GM12878 (cell line): ENCODE data around the gene SUSD6.

Source experiments
- ASH2L ChIP-seq: fragments of 300-600, 200-600 bp; sonication (generic); IDR thresholded peaks from 2 replicates; pipeline ENCODE4 v1.6.1; 2017; ENCODE audit warnings: low read depth, mild to moderate bottlenecking, borderline replicate concordance
- ATF3 ChIP-seq: IDR thresholded peaks from 2 replicates; pipeline ENCODE4 v1.6.1; 2011; ENCODE audit warnings: low read depth, mild to moderate bottlenecking, low read length, moderate library complexity, borderline replicate concordance; ENCODE audit errors: extremely low read depth
- CTCF ChIP-seq, 3 experiments: IDR thresholded peaks in 2 of 3; conservative IDR thresholded peaks in 1 of 3; 2 replicates each; pipeline ENCODE4 v1.5.1; 2011; ENCODE audit warnings: low read depth in 3 of 3, low read length in 3 of 3, mild to moderate bottlenecking in 3 of 3, control low read depth in 2 of 3, moderate library complexity in 2 of 3, inconsistent platforms in 1 of 3, mixed read lengths in 1 of 3; ENCODE audit not compliant: control insufficient read depth in 2 of 3, insufficient read depth in 1 of 3; ENCODE audit errors: extremely low read depth in 1 of 3
- EGR1 ChIP-seq, 2 experiments: IDR thresholded peaks; 1 replicate in 1 of 2; 2 replicates in 1 of 2; pipeline ENCODE4 v1.6.1; 2011 to 2012; ENCODE audit warnings: low read depth in 2 of 2, low read length in 2 of 2, borderline replicate concordance in 1 of 2, mild to moderate bottlenecking in 1 of 2, moderate library complexity in 1 of 2
- FOXM1 ChIP-seq: IDR thresholded peaks from 2 replicates; pipeline ENCODE4 v1.6.1; 2012; ENCODE audit warnings: low read depth, mild to moderate bottlenecking, inconsistent platforms, low read length, moderate library complexity
- KDM1A ChIP-seq: fragments of 200-600 bp; sonication (generic); IDR thresholded peaks from 2 replicates; pipeline ENCODE4 v1.6.1; 2016; ENCODE audit warnings: borderline replicate concordance
- NBN ChIP-seq: fragments of 450-650 bp; IDR thresholded peaks from 2 replicates; pipeline ENCODE4 v1.6.1; 2016
- PML ChIP-seq: IDR thresholded peaks from 2 replicates; pipeline ENCODE4 v1.6.1; 2012; ENCODE audit warnings: low read length, inconsistent platforms
- RFX5 ChIP-seq: IDR thresholded peaks from 2 replicates; pipeline ENCODE4 v1.6.1; 2011; ENCODE audit warnings: low read depth, low read length, improper control_type of control experiment
- SMC3 ChIP-seq: IDR thresholded peaks from 2 replicates; pipeline ENCODE4 v1.6.1; 2011; ENCODE audit warnings: low read length, improper control_type of control experiment, borderline replicate concordance
- SRF ChIP-seq, 2 experiments: IDR thresholded peaks; 2 replicates each; pipeline ENCODE4 v1.6.1; 2011; ENCODE audit warnings: low read depth in 2 of 2, low read length in 2 of 2, mild to moderate bottlenecking in 1 of 2, moderate library complexity in 1 of 2
- SUZ12 ChIP-seq: fragments of 200-600 bp; sonication (generic); IDR thresholded peaks from one replicate; pipeline ENCODE4 v1.6.1; 2018; ENCODE audit warnings: antibody characterized with exemption, mild to moderate bottlenecking; ENCODE audit not compliant: unreplicated experiment
- TCF3 ChIP-seq: IDR thresholded peaks from 2 replicates; pipeline ENCODE4 v1.6.1; 2012; ENCODE audit warnings: low read depth, mild to moderate bottlenecking, low read length, borderline replicate concordance; ENCODE audit not compliant: insufficient read depth

GRCh38 chr14:69651664-69652063 lies 40.3 kb downstream of the SUSD6 start:
- TF ChIP-seq FOXM1 (no peak), EGR1 (IDR thresholded peaks at IDR 0.05; ENCODE audit: borderline replicate concordance in 1 of 2, low read depth in 2 of 2, low read length in 2 of 2) (no peak), KDM1A (no peak), CTCF (IDR thresholded peaks at IDR 0.05 in 2 of 3, conservative IDR thresholded peaks at IDR 0.05 in 1 of 3; ENCODE audit: control insufficient read depth in 2 of 3, extremely low read depth in 1 of 3, insufficient read depth in 1 of 3, low read depth in 3 of 3, low read length in 3 of 3) (no peak), SMC3 (no peak), NBN (0 out of 2 replicates have a peak, but pooled peaks have one; percentile 39), PML (no peak), SUZ12 (no peak), RFX5 (no peak), ATF3 (no peak), TCF3 (no peak), SRF (IDR thresholded peaks at IDR 0.05; ENCODE audit: low read depth in 2 of 2, low read length in 2 of 2) (no peak), ASH2L (no peak)
